ENCODE measurements around the gene PARVG. TPM values are rescaled to one million over a fixed set of nuclear protein-coding genes. Genes with fewer than 3 reads are reported as not detected.

The PARVG gene
- total RNA-seq, 4 donors from 2014 or later: 18.3 to 92.0 (median 46.6) TPM

GRCh38 chr22:44170470-44170869 lies 10.3 kb upstream of the PARVG start:
- TF ChIP-seq, protein P1, sequence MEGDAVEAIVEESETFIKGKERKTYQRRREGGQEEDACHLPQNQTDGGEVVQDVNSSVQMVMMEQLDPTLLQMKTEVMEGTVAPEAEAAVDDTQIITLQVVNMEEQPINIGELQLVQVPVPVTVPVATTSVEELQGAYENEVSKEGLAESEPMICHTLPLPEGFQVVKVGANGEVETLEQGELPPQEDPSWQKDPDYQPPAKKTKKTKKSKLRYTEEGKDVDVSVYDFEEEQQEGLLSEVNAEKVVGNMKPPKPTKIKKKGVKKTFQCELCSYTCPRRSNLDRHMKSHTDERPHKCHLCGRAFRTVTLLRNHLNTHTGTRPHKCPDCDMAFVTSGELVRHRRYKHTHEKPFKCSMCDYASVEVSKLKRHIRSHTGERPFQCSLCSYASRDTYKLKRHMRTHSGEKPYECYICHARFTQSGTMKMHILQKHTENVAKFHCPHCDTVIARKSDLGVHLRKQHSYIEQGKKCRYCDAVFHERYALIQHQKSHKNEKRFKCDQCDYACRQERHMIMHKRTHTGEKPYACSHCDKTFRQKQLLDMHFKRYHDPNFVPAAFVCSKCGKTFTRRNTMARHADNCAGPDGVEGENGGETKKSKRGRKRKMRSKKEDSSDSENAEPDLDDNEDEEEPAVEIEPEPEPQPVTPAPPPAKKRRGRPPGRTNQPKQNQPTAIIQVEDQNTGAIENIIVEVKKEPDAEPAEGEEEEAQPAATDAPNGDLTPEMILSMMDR (IDR thresholded peaks at IDR 0.05; ENCODE audit: low read depth): no peak

- TF ChIP-seq, protein P1 (IDR thresholded peaks at IDR 0.05; ENCODE audit: low read depth): no peak
Measured at GRCh38 chr22:44171561-44171960, 9.2 kb upstream of the PARVG start.

DNA sequence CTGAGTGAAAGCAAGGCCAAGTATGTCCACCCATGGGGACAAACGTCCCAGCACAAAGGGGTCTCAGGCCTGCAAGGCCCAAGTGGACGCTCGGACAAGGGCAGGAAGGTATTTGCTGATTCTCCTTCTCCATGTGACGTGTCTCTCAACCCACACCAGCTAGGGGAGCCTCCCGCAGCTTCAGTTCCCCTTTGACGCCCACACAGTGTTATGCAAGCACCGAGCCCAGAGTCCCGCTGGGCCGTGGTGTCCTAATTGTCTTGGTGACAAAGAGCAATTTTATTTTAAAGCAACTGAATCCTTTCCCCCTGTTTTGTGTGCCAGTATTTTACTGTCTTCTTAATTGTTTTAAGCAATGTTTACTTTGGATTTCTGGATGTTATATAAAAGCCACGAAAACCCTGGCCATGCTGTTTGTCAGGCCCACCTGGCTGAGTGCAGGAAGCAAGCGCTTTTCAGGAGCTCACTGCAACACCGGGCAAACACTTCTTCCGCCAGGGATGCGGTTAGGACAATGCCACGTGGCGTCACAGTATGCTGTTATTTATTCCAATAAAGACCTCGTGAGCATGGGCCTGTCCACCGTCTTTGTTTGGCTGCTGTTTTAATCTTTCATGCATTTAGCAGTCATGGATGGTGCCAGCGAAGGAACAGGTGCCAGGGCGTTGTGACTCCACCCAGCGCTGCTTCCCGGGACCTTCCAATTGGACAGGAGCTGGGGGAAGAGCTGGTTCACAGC lies 8.2 kb upstream of the PARVG start:
- TF ChIP-seq, protein P1 (IDR thresholded peaks at IDR 0.05; ENCODE audit: low read depth): no peak

GRCh38 chr22:44173154-44173553 lies 7.6 kb upstream of the PARVG start:
- TF ChIP-seq, protein P1 (IDR thresholded peaks at IDR 0.05; ENCODE audit: low read depth): no peak

DNA sequence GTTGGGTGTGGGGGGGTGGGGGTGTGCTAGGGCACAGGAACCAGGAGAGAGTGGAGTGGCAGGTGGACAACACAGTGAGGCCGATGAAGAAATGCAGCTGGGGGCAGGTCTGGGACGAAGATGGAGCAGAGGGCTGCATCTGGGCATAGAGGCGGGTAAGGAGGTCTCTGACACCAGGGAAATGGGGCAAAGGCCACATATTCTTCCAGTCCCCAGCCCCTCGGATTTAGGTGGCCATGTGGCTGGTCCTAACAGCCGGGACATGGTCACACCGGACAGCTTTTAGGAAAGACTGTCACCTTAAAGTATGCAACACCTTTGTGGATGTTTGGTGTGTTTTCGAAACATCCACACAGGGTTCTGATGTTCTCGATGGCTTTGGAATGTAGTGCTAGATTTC lies 5.0 kb upstream of the PARVG start:
- TF ChIP-seq, protein P1 (IDR thresholded peaks at IDR 0.05; ENCODE audit: low read depth): no peak

GRCh38 chr22:44179196-44179988 lies 1.3 kb upstream of the PARVG start:
- TF ChIP-seq, protein P1 (IDR thresholded peaks at IDR 0.05; ENCODE audit: low read depth): no peak

DNA sequence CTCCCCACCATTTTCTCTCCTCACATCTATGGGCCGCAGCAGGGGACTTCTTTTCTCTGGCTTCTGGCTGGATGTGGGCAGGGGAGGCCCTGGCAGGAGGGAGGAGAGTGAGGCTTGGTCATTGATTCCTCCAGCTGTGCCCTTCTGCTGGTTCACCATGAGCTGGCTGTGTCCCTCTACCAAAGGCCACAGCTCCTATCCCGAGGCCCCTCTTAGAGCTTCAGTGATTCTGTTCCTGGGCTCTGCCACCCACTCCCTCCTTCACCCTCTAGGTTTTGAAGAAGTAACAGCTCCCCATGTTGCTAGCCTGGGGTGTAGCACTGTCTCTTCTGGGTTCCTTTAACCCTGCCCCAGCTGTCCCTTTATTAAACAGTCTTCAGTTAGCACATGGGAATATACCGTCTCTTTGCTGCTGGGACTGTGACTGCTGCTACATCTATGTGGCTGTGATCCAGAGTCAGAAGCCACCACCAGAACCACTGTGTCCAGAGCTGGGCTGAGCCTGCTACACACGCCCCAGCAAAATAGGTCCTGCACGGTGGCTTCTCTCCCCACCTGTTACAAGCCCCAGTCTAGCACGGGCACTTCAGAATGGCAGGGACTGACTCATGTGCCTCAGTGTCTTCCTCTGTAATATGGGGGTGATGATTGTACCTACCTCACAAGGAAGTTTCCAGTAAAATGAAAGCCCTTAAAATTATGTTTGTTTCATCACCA lies 578 bp upstream of the PARVG start:
- TF ChIP-seq, protein P1 (IDR thresholded peaks at IDR 0.05; ENCODE audit: low read depth): no peak

All from subcutaneous adipose tissue (tissue), 4 donors.